Astrocyte (in vitro differentiated cells and primary cell): ENCODE data around the gene CNTN5.

ENCODE experiments used
- EZH2 ChIP-seq: IDR thresholded peaks from 2 replicates; pipeline ENCODE4 v1.6.1; 2012; ENCODE audit warnings: mild to moderate bottlenecking, low read length, inconsistent platforms; ENCODE audit not compliant: insufficient read depth
- TF ChIP-seq, protein P1 (sequence below): IDR thresholded peaks from 2 replicates; pipeline ENCODE4 v1.5.1; 2011; ENCODE audit warnings: low read depth, mild to moderate bottlenecking, inconsistent platforms, low read length, moderate library complexity; ENCODE audit not compliant: insufficient read depth

- TF ChIP-seq, protein P1, sequence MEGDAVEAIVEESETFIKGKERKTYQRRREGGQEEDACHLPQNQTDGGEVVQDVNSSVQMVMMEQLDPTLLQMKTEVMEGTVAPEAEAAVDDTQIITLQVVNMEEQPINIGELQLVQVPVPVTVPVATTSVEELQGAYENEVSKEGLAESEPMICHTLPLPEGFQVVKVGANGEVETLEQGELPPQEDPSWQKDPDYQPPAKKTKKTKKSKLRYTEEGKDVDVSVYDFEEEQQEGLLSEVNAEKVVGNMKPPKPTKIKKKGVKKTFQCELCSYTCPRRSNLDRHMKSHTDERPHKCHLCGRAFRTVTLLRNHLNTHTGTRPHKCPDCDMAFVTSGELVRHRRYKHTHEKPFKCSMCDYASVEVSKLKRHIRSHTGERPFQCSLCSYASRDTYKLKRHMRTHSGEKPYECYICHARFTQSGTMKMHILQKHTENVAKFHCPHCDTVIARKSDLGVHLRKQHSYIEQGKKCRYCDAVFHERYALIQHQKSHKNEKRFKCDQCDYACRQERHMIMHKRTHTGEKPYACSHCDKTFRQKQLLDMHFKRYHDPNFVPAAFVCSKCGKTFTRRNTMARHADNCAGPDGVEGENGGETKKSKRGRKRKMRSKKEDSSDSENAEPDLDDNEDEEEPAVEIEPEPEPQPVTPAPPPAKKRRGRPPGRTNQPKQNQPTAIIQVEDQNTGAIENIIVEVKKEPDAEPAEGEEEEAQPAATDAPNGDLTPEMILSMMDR: no peak
- no peak for TF ChIP-seq EZH2
Observed at GRCh38 chr11:99449345-99449744, 428.6 kb downstream of the CNTN5 start.
